ENCODE measurements around the gene C2CD2. TPM values are rescaled to one million over a fixed set of nuclear protein-coding genes. Genes with fewer than 3 reads are reported as not detected.

Gene C2CD2
- total and polyA plus RNA-seq, 10 of the 15 experiments (the other 5 are each of a cell fraction or from before 2014, with no cell fraction given): 2.2 to 30.9 (median 9.9) TPM

DNA sequence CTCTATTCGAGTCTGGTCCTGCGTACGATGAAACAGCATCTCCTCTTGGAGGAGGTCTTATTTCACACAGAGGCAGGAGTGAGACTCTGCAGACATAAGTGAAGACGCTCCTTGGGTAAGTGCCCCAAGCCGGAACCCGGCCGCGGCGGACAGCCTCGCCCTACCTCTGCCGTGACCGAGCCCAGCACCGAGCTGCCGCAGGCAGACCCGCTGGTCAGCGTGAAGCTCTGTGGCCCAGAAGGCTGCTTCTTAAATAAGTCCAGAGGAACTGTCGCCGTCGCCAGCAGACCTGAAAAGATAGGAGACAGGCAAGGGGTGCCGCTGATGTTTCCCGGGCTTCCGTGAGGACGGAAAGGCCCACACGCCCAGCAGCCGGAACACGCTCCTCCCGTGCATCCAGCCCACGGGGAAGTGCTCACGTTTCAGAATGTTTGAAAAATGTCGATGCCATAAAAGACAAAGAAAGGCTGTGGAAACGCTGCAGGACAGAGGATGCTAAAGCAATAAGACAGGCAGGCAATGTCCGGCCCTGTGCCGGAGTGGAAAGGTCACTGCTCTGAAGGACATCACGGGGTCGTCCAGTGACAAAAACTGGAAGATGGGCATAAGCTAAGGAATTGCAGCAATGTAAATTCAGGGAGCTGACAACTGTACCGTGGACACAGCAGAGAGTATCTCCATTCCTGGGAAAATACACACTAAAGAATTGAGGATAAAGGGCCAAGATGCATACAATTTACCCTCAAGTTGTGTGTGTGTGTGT is 46.1 kb downstream of the C2CD2 start:
- FAIRE-seq (no peak), ATAC-seq (no peak), DNase-seq (ENCODE audit: low read depth, low spot score) (no peak)
- Histone ChIP-seq H3K9ac (ENCODE audit: control insufficient read depth, insufficient read depth, low read length) (no peak overlapping the region), H3K79me2 (ENCODE audit: control insufficient read depth, insufficient read depth, low read length) (no peaks in the 10 kb centered on the region), H3K27ac (ENCODE audit: control insufficient read depth, insufficient read depth) (no peak overlapping the region), H3K9me3 (replicated peaks; ENCODE audit: control insufficient read depth, insufficient read depth, low read length) (no peaks in the 10 kb centered on the region), H3K36me3 (ENCODE audit: control insufficient read depth in 2 of 2, insufficient read depth in 2 of 2, low read length in 1 of 2) (peaks cover 7 to 35% of the 10 kb centered on the region in 2 experiments), H3K4me1 (ENCODE audit: control insufficient read depth, insufficient read depth, low read length) (no peaks in the 10 kb centered on the region), H2AFZ (ENCODE audit: control insufficient read depth, low read depth, low read length) (no peak overlapping the region), H3K4me2 (ENCODE audit: control insufficient read depth, insufficient read depth) (no peak overlapping the region), H4K20me1 (ENCODE audit: control insufficient read depth, insufficient read depth) (no peaks in the 10 kb centered on the region), H3K27me3 (replicated peaks in 1 of 2; ENCODE audit: control insufficient read depth in 2 of 2, insufficient read depth in 2 of 2, low read length in 1 of 2) (no peaks in the 10 kb centered on the region), H3K4me3 (no peak overlapping the region)
- ChIA-PET SMC1A (ENCODE audit: uncharacterized antibody, unreplicated experiment) (no interaction called here), RAD21 (ENCODE audit: unreplicated experiment) (no interaction called here), POLR2A (no interaction called here), CTCF (interaction anchor here (0.6 kb wide), 1 partner anchor 98 kb away, joined by 4 read pairs; no protein-coding TSS in a partner anchor)
- TF ChIP-seq PAX8 (IDR thresholded peaks at IDR 0.05) (no peak), CHD4 (IDR thresholded peaks at IDR 0.05) (no peak), HCFC1 (IDR thresholded peaks at IDR 0.05; ENCODE audit: low read length) (no peak), TBL1XR1 (IDR thresholded peaks at IDR 0.05; ENCODE audit: low read depth, low read length) (no peak), ESRRA (IDR thresholded peaks at IDR 0.05; ENCODE audit: low read length) (no peak)
- TF ChIP-seq, protein P1, sequence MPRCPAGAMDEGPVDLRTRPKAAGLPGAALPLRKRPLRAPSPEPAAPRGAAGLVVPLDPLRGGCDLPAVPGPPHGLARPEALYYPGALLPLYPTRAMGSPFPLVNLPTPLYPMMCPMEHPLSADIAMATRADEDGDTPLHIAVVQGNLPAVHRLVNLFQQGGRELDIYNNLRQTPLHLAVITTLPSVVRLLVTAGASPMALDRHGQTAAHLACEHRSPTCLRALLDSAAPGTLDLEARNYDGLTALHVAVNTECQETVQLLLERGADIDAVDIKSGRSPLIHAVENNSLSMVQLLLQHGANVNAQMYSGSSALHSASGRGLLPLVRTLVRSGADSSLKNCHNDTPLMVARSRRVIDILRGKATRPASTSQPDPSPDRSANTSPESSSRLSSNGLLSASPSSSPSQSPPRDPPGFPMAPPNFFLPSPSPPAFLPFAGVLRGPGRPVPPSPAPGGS (IDR thresholded peaks at IDR 0.05; ENCODE audit: borderline replicate concordance, insufficient read depth, low read depth, low read length, poor library complexity, severe bottlenecking): no peak
- TF ChIP-seq, protein P2, sequence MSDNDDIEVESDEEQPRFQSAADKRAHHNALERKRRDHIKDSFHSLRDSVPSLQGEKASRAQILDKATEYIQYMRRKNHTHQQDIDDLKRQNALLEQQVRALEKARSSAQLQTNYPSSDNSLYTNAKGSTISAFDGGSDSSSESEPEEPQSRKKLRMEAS (IDR thresholded peaks at IDR 0.05; ENCODE audit: low read depth, low read length): no peak
- TF ChIP-seq, protein P3, sequence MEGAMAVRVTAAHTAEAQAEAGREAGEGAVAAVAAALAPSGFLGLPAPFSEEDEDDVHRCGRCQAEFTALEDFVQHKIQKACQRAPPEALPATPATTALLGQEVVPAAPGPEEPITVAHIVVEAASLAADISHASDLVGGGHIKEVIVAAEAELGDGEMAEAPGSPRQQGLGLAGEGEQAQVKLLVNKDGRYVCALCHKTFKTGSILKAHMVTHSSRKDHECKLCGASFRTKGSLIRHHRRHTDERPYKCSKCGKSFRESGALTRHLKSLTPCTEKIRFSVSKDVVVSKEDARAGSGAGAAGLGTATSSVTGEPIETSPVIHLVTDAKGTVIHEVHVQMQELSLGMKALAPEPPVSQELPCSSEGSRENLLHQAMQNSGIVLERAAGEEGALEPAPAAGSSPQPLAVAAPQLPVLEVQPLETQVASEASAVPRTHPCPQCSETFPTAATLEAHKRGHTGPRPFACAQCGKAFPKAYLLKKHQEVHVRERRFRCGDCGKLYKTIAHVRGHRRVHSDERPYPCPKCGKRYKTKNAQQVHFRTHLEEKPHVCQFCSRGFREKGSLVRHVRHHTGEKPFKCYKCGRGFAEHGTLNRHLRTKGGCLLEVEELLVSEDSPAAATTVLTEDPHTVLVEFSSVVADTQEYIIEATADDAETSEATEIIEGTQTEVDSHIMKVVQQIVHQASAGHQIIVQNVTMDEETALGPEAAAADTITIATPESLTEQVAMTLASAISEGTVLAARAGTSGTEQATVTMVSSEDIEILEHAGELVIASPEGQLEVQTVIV (IDR thresholded peaks at IDR 0.05; ENCODE audit: borderline replicate concordance, partially characterized antibody): no peak
- TF ChIP-seq, protein P4, sequence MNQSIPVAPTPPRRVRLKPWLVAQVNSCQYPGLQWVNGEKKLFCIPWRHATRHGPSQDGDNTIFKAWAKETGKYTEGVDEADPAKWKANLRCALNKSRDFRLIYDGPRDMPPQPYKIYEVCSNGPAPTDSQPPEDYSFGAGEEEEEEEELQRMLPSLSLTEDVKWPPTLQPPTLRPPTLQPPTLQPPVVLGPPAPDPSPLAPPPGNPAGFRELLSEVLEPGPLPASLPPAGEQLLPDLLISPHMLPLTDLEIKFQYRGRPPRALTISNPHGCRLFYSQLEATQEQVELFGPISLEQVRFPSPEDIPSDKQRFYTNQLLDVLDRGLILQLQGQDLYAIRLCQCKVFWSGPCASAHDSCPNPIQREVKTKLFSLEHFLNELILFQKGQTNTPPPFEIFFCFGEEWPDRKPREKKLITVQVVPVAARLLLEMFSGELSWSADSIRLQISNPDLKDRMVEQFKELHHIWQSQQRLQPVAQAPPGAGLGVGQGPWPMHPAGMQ (IDR thresholded peaks at IDR 0.05; ENCODE audit: borderline replicate concordance): no peak
- TF ChIP-seq, protein P5, sequence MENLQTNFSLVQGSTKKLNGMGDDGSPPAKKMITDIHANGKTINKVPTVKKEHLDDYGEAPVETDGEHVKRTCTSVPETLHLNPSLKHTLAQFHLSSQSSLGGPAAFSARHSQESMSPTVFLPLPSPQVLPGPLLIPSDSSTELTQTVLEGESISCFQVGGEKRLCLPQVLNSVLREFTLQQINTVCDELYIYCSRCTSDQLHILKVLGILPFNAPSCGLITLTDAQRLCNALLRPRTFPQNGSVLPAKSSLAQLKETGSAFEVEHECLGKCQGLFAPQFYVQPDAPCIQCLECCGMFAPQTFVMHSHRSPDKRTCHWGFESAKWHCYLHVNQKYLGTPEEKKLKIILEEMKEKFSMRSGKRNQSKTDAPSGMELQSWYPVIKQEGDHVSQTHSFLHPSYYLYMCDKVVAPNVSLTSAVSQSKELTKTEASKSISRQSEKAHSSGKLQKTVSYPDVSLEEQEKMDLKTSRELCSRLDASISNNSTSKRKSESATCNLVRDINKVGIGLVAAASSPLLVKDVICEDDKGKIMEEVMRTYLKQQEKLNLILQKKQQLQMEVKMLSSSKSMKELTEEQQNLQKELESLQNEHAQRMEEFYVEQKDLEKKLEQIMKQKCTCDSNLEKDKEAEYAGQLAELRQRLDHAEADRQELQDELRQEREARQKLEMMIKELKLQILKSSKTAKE (IDR thresholded peaks at IDR 0.05; ENCODE audit: low read depth, poor library complexity, severe bottlenecking): no peak
- 94% methylated on average over 36 of the region's 36 CpGs for WGBS (ENCODE audit: insufficient coverage, insufficient replicate concordance, low lambda C conversion rate, missing lambda C conversion rate)
- no TSS peak for BruUV-seq (replicated peaks)
- intact Hi-C loops (cut with micrococcal nuclease; ENCODE audit: unreplicated experiment): no loop called here
- in situ Hi-C loops (cut with MboI): no loop called here

Measured in GM12878 (cell line).